Activated CD8-positive, alpha-beta T cell treated with anti-CD3 and anti-CD28 coated beads for 36 hours (primary cell): Measurements from ENCODE around the gene ANKRD40. TPM values are rescaled to one million over a fixed set of nuclear protein-coding genes. Genes with fewer than 3 reads are reported as not detected.

Source experiments
- ATAC-seq: fragments of 200-7000 bp; cut with Tn5 transposase; one replicate; pipeline ENCODE4 v1.10.0; 2021; ENCODE audit warnings: mild to moderate bottlenecking, moderate library complexity
- CTCF ChIA-PET: fragments of 350-600 bp; sonication (Branson Sonifier 250); formaldehyde crosslinking; loops from one replicate; lab custom pipeline; 2021; ENCODE audit warnings: antibody characterized with exemption; lab: Charles Lee
- POLR2A ChIA-PET: fragments of 350-600 bp; sonication (Branson Sonifier 250); formaldehyde crosslinking; loops from one replicate; lab custom pipeline; 2021; ENCODE audit warnings: antibody characterized with exemption; lab: Charles Lee
- DNase-seq: peaks from one replicate; pipeline ENCODE4 v3.0.0-alpha.2; 2020
- H3K27ac Mint-ChIP-seq: one replicate; pipeline ENCODE4 v1.8.0; 2021; ENCODE audit warnings: mild to moderate bottlenecking, mixed read lengths
- H3K27me3 Mint-ChIP-seq: one replicate; pipeline ENCODE4 v1.8.0; 2021; ENCODE audit warnings: mixed read lengths
- H3K36me3 Mint-ChIP-seq: one replicate; pipeline ENCODE4 v1.8.0; 2021; ENCODE audit warnings: low read depth, mixed read lengths
- H3K4me1 Mint-ChIP-seq: one replicate; pipeline ENCODE4 v1.8.0; 2021; ENCODE audit warnings: low read depth, mixed read lengths
- H3K4me3 Mint-ChIP-seq: one replicate; pipeline ENCODE4 v1.8.0; 2021; ENCODE audit warnings: mild to moderate bottlenecking, moderate library complexity, mixed read lengths
- H3K9me3 Mint-ChIP-seq: one replicate; pipeline ENCODE4 v1.8.0; 2021; ENCODE audit warnings: mixed read lengths
- intact Hi-C: fragments of 100-400 bp; cut with micrococcal nuclease; formaldehyde crosslinking; loops from one replicate; pipeline ENCODE4 v1.10.0; 2022
- total RNA-seq, 2 experiments: library from RNA; stranded (reverse); gene quantifications; one replicate each; pipeline ENCODE4 v1.2.3, GENCODE V29; 2021
- TF ChIP-seq, protein P1 (sequence below): fragments of 200-600 bp; IDR thresholded peaks from one replicate; pipeline ENCODE4 v1.8.0; 2022; ENCODE audit warnings: antibody characterized with exemption, mild to moderate bottlenecking

Gene ANKRD40
- total RNA-seq, 2 experiments from 2014 or later, result 26.3 to 27.3 TPM

DNA sequence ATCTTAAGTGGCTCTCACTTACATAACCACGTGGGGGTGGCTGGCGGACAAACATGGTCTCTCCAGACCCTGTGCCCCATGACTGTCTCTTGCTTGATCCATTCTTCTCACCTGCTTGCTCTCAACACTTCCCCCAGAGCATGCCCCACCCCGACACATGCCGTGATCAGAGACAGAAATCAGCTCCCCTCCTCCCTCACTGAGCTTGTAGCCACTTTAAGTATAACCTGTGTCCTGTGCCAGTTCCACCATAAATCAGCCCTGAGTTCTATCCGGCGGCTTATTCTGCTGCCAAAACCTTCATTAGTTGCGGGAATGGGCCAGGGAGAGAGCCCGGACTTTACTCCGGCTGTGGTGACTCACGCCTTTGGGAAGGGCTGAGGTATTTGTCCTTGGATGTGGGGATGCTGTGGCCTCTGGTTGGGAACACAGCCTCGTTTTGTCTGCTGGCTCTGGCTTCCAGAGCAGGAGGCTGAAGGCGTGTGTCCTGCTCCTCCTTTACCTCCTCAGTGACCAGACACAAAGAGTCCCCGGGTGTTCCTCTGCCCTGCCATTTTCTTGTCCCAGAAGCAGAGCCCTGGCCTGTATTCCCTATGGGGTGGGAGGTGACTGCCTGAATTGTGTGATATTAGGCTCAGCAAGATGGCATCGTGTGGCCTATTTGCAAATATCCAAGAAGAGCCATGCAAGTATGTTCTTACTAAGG is 21.1 kb downstream of the ANKRD40 start:
- Mint-ChIP-seq H3K27me3 (no peaks in the 10 kb centered on the region), H3K9me3 (no peaks in the 10 kb centered on the region), H3K4me3 (no peak overlapping the region), H3K27ac (no peak overlapping the region), H3K4me1 (no peaks in the 10 kb centered on the region), H3K36me3 (no peaks in the 10 kb centered on the region)
- ATAC-seq (no peak), DNase-seq (no peak)
- CTCF ChIA-PET, result no interaction called here
- POLR2A ChIA-PET, result no interaction called here
- TF ChIP-seq, protein P1, sequence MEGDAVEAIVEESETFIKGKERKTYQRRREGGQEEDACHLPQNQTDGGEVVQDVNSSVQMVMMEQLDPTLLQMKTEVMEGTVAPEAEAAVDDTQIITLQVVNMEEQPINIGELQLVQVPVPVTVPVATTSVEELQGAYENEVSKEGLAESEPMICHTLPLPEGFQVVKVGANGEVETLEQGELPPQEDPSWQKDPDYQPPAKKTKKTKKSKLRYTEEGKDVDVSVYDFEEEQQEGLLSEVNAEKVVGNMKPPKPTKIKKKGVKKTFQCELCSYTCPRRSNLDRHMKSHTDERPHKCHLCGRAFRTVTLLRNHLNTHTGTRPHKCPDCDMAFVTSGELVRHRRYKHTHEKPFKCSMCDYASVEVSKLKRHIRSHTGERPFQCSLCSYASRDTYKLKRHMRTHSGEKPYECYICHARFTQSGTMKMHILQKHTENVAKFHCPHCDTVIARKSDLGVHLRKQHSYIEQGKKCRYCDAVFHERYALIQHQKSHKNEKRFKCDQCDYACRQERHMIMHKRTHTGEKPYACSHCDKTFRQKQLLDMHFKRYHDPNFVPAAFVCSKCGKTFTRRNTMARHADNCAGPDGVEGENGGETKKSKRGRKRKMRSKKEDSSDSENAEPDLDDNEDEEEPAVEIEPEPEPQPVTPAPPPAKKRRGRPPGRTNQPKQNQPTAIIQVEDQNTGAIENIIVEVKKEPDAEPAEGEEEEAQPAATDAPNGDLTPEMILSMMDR, result no peak
- intact Hi-C loops, result no loop called here

DNA sequence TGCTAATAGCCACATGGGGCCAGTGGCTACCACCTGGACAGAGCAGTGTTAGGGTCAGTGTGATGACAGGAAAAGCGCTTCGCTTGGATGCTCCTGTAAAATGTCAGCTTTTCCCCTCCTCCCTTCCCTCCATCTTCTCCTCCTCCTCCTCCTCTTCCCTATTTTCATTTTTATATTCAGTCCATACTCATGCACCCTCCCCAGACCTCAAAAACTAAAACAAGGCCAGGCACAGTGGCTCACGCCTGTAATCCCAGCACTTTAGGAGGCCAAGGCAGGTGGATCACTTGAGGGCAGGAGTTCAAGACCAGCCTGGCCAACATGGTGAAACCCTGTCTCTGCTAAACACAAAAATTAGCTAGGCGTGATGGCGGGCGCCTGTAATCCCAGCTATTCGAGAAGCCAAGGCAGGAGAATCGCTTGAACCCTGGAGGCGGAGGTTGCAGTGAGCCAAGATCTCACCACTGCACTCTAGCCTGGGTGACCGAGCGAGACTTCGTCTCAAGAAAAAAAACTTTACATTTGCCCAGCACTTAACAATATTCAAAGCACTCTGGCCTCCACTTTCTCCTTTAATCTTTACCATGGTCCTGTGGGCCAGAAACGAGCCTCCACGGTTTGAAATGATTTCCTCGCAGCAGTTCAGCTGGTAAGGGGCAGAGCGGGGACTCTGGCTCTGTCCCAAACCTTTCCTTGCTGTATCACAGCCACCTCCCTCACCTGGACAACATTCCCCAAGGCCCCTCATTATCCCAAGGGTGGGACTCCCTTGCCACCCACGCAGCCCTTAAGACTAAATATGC is 21.8 kb downstream of the ANKRD40 start:
- no peak overlapping the region for H3K4me3 Mint-ChIP-seq
- no peaks in the 10 kb centered on the region for H3K4me1 Mint-ChIP-seq
- no peaks in the 10 kb centered on the region for H3K9me3 Mint-ChIP-seq
- H3K36me3 Mint-ChIP-seq, result no peaks in the 10 kb centered on the region
- DNase-seq (no peak), ATAC-seq (no peak)
- ChIA-PET CTCF (interaction anchor here (2.7 kb wide), 1 partner anchor 9 kb away, joined by 14 read pairs; no protein-coding TSS in a partner anchor), POLR2A (no interaction called here)
- H3K27ac Mint-ChIP-seq, result no peak overlapping the region
- peaks cover 5% of the 10 kb centered on the region for H3K27me3 Mint-ChIP-seq
- intact Hi-C loops, result no loop called here
- TF ChIP-seq, protein P1, result no peak

DNA sequence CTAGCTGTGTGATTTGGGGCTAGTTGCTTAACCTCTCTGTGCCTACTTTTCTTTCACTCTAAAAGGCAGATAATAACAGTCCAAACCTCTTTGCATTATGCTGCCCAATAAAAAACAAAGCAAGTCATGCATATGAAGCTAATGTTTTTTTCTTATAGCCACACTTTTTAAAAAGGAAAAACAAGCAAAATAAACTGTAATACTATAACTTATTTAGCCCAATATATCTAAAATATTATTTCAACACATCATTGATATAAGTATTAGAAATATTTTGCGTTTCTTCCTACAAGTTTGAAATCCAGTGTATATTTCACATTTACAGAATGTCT is 22.4 kb downstream of the ANKRD40 start:
- CTCF ChIA-PET, result interaction anchor here (1.6 to 2.7 kb wide), 2 partner anchors 9 to 60 kb away, joined by 4 to 14 read pairs; no protein-coding TSS in a partner anchor
- H3K4me3 Mint-ChIP-seq, result no peak overlapping the region
- DNase-seq (no peak), ATAC-seq (no peak)
- POLR2A ChIA-PET, result no interaction called here
- TF ChIP-seq, protein P1, result no peak
- H3K36me3 Mint-ChIP-seq, result no peaks in the 10 kb centered on the region
- no peaks in the 10 kb centered on the region for H3K4me1 Mint-ChIP-seq
- intact Hi-C loops, result no loop called here
- H3K27ac Mint-ChIP-seq, result no peak overlapping the region
- H3K9me3 Mint-ChIP-seq, result no peaks in the 10 kb centered on the region
- H3K27me3 Mint-ChIP-seq, result peaks cover 8% of the 10 kb centered on the region

DNA sequence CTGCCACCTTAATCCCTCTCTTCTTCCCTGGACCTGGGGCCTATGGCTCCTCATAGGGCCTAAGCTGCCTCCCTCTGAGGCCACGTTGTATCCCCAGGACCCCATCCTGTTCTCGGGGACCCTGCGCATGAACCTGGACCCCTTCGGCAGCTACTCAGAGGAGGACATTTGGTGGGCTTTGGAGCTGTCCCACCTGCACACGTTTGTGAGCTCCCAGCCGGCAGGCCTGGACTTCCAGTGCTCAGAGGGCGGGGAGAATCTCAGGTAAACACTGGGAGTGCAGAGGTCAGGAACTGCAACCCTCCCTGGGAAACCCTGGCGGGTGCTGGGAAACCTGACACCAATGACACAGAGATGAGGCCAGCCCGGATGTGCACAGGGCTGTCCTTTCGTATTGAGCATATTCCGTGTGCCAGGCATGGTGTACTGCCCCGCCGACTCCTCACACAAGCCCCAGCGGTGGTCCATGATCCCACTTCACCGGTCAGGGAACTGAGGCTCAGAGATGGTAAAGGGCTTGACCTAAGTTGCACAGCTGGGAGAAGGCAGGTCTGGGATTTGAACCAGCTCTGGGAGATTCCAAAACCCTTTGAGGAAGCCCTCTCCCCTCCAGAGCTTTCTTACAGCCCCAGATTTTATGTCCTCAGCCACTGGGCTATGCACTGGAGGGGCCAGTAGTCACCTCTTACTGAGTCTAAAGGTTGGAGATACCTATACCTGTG is 22.9 kb downstream of the ANKRD40 start:
- CTCF ChIA-PET, result interaction anchor here (1.6 to 2.7 kb wide), 3 partner anchors 10 to 122 kb away, joined by 4 to 14 read pairs (median 4); no protein-coding TSS in a partner anchor
- H3K36me3 Mint-ChIP-seq, result no peaks in the 10 kb centered on the region
- DNase-seq, result no peak
- H3K4me3 Mint-ChIP-seq, result no peak overlapping the region
- POLR2A ChIA-PET, result no interaction called here
- TF ChIP-seq, protein P1, result no peak
- H3K9me3 Mint-ChIP-seq, result no peaks in the 10 kb centered on the region
- no peaks in the 10 kb centered on the region for H3K4me1 Mint-ChIP-seq
- intact Hi-C loops, result no loop called here
- peaks cover 8% of the 10 kb centered on the region for H3K27me3 Mint-ChIP-seq
- H3K27ac Mint-ChIP-seq, result no peak overlapping the region
- no peak for ATAC-seq
